Measurements from ENCODE around the gene GRWD1. TPM values are rescaled to one million over a fixed set of nuclear protein-coding genes. Genes with fewer than 3 reads are reported as not detected.

Gene GRWD1
- total and polyA plus RNA-seq, 2 of the 8 experiments (the other 6 are each of a cell fraction or from before 2014, with no cell fraction given): 36.9 to 61.9 TPM

DNA sequence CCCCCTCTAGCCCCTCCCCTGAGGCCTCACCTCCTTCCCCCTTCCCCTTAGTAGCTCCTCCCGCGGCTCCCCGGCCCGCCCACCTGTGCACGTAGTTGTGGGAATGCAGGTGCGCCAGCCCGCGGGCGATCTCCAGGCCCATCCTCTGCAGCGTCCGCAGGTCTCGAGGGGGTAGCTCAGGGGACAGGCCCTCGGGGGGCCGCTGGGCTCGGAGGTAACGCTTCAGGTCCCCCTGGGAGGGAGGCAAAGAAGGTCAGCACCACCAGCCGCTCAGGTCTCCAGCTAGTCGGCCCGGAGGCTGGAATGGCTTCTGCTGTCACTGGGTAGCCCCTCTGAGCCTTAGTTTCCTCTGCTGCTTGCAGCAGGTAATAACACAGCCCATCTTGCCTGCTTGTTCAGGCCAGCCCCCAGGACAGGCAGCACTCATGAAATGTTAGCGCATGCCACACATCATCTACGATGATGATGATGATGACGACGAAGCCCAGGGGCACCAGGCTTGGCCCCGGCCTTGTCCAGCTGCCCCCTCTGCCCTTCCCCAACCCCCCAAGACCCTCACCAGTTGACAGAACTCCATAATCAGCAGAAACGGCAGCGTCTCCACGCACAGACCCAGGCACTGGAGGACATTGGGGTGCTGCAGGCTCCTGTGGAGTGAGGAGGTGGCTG, 56.7 kb downstream of the GRWD1 start (continued):
- TF ChIP-seq, protein P1, sequence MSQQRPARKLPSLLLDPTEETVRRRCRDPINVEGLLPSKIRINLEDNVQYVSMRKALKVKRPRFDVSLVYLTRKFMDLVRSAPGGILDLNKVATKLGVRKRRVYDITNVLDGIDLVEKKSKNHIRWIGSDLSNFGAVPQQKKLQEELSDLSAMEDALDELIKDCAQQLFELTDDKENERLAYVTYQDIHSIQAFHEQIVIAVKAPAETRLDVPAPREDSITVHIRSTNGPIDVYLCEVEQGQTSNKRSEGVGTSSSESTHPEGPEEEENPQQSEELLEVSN (IDR thresholded peaks at IDR 0.05): no peak
- TF ChIP-seq, protein P2, sequence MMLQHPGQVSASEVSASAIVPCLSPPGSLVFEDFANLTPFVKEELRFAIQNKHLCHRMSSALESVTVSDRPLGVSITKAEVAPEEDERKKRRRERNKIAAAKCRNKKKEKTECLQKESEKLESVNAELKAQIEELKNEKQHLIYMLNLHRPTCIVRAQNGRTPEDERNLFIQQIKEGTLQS (IDR thresholded peaks at IDR 0.05; ENCODE audit: insufficient read depth, low read depth, low read length): no peak
- TF ChIP-seq EGR1 (IDR thresholded peaks at IDR 0.05; ENCODE audit: borderline replicate concordance, low read depth, low read length) (no peak), TAF1 (IDR thresholded peaks at IDR 0.05; ENCODE audit: low read depth, low read length) (no peak), GTF2F1 (IDR thresholded peaks at IDR 0.05; ENCODE audit: borderline replicate concordance, low read depth, low read length) (no peak), CBX5 (IDR thresholded peaks at IDR 0.05; ENCODE audit: low read depth, low read length) (no peak), POLR2A (IDR thresholded peaks at IDR 0.05; ENCODE audit: control extremely low read depth in 1 of 2, low read depth in 2 of 2, low read length in 2 of 2) (no peak), TEAD4 (IDR thresholded peaks at IDR 0.05; ENCODE audit: low read depth, low read length) (0 out of 2 replicates have a peak, but pooled peaks have one; percentile 5), CTBP2 (IDR thresholded peaks at IDR 0.05; ENCODE audit: borderline replicate concordance, insufficient read depth, insufficient read length, low read length) (no peak), SP2 (IDR thresholded peaks at IDR 0.05; ENCODE audit: low read length) (no peak), SP1 (IDR thresholded peaks at IDR 0.05; ENCODE audit: low read depth, low read length) (no peak), RNF2 (IDR thresholded peaks at IDR 0.05; ENCODE audit: borderline replicate concordance, low read depth, low read length, missing control alignments, poor library complexity, severe bottlenecking) (no peak), SIX5 (IDR thresholded peaks at IDR 0.05; ENCODE audit: low read depth, low read length) (no peak), SIN3A (conservative IDR thresholded peaks at IDR 0.05 in 1 of 2, IDR thresholded peaks at IDR 0.05 in 1 of 2; ENCODE audit: low read depth in 1 of 2, low read length in 2 of 2) (no peak), ASH2L (IDR thresholded peaks at IDR 0.05; ENCODE audit: low read length) (peak; percentile 14), CHD1 (IDR thresholded peaks at IDR 0.05; ENCODE audit: low read depth, low read length) (no peak)
- TF ChIP-seq, protein P3, sequence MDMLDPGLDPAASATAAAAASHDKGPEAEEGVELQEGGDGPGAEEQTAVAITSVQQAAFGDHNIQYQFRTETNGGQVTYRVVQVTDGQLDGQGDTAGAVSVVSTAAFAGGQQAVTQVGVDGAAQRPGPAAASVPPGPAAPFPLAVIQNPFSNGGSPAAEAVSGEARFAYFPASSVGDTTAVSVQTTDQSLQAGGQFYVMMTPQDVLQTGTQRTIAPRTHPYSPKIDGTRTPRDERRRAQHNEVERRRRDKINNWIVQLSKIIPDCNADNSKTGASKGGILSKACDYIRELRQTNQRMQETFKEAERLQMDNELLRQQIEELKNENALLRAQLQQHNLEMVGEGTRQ (IDR thresholded peaks at IDR 0.05; ENCODE audit: low read length): no peak
